B cell (primary cell): ENCODE results near the gene MT1M.

ENCODE experiments used
- CTCF ChIP-seq: fragments of 200-600 bp; IDR thresholded peaks from one replicate; pipeline ENCODE4 v1.8.0; 2022; ENCODE audit warnings: antibody characterized with exemption, mild to moderate bottlenecking
- EZH2 ChIP-seq: IDR thresholded peaks from 2 replicates; pipeline ENCODE4 v1.6.1; 2012; ENCODE audit warnings: borderline replicate concordance, low read depth, mild to moderate bottlenecking, moderate library complexity, low read length; ENCODE audit not compliant: insufficient read depth, poor library complexity, severe bottlenecking

- TF ChIP-seq CTCF = no peak
- no peak for TF ChIP-seq EZH2
These were observed 20.8 kb downstream of the MT1M start for GRCh38 chr16:56653218-56653617.
